Smooth muscle cell (in vitro differentiated cells): ENCODE data around the gene ZHX3. TPM values are rescaled to one million over a fixed set of nuclear protein-coding genes. Genes with fewer than 3 reads are reported as not detected.
"Not testable (repeated sequence)": the region's sequence is repeated elsewhere in the genome, so short reads cannot be mapped to it uniquely, and the experiment has no call there.

Source experiments
- DNase-seq: peaks from one replicate; lab custom pipeline; 2025; ENCODE audit not compliant: unreplicated experiment; lab: John Stamatoyannopoulos, UW
- H2AFZ ChIP-seq: fragments of 200-600 bp; sonication (generic); 2 replicates; pipeline ENCODE4 v1.6.0; 2016; ENCODE audit warnings: antibody characterized with exemption, low read depth, mild to moderate bottlenecking
- H3F3A ChIP-seq: fragments of 200-600 bp; sonication (generic); 2 replicates; pipeline ENCODE4 v1.6.0; 2017; ENCODE audit warnings: antibody characterized with exemption, low read depth
- H3K27ac ChIP-seq: fragments of 200-600 bp; sonication (generic); 2 replicates; pipeline ENCODE4 v1.5.1; 2016; ENCODE audit warnings: low read depth, mild to moderate bottlenecking
- H3K27me3 ChIP-seq: fragments of 200-600 bp; sonication (generic); 2 replicates; pipeline ENCODE4 v1.6.1; 2016; ENCODE audit warnings: low read depth, mild to moderate bottlenecking
- H3K36me3 ChIP-seq: fragments of 200-600 bp; sonication (generic); 2 replicates; pipeline ENCODE4 v1.5.1; 2016; ENCODE audit warnings: low read depth
- H3K4me1 ChIP-seq: fragments of 200-600 bp; sonication (generic); 2 replicates; pipeline ENCODE4 v1.5.1; 2016; ENCODE audit warnings: low read depth
- H3K4me2 ChIP-seq: fragments of 200-600 bp; sonication (generic); 2 replicates; pipeline ENCODE4 v1.6.0; 2016; ENCODE audit warnings: mild to moderate bottlenecking
- H3K4me3 ChIP-seq: fragments of 200-600 bp; sonication (generic); 2 replicates; pipeline ENCODE4 v1.5.1; 2016; ENCODE audit warnings: mild to moderate bottlenecking
- H3K79me2 ChIP-seq: fragments of 200-600 bp; sonication (generic); 2 replicates; pipeline ENCODE4 v1.6.0; 2016; ENCODE audit warnings: low read depth, mild to moderate bottlenecking
- H3K9ac ChIP-seq: fragments of 200-600 bp; sonication (generic); 2 replicates; pipeline ENCODE4 v1.6.0; 2016; ENCODE audit warnings: low read depth
- H3K9me3 ChIP-seq: fragments of 200-600 bp; sonication (generic); replicated peaks from 2 replicates; pipeline ENCODE4 v1.5.1; 2016; ENCODE audit warnings: low read depth
- H4K20me1 ChIP-seq: fragments of 200-600 bp; sonication (generic); 2 replicates; pipeline ENCODE4 v1.6.0; 2016; ENCODE audit warnings: low read depth
- CTCF ChIP-seq: fragments of 200-600 bp; sonication (generic); IDR thresholded peaks from 2 replicates; pipeline ENCODE4 v1.5.1; 2017; ENCODE audit warnings: borderline replicate concordance, mild to moderate bottlenecking, antibody characterized with exemption; ENCODE audit not compliant: insufficient read depth, poor library complexity, severe bottlenecking
- WGBS: methylation state at CpG from one replicate; pipeline ENCODE4 v1.1.7; 2016; ENCODE audit warnings: low lambda C conversion rate; 5-methylcytosine and 5-hydroxymethylcytosine counted together
- polyA plus RNA-seq: library from polyadenylated mRNA; unstranded; fragments of >200 nt; fragmentation: Nextera tagmentation; extraction: Ambion mirVana; gene quantifications from 2 replicates; pipeline ENCODE4 v1.2.1, GENCODE V29; 2016
- total RNA-seq: library from RNA; depleted of rRNA; stranded (reverse); fragments of >200 nt; gene quantifications from 2 replicates; pipeline ENCODE4 v1.2.3, GENCODE V29; 2014

Gene ZHX3
- total and polyA plus RNA-seq, 2 experiments from 2014 or later, result 10.1 to 17.1 TPM

- Histone ChIP-seq H3K4me3 (no peak overlapping the region), H3K27ac (no peak overlapping the region), H3K79me2 (no peaks in the 10 kb centered on the region), H3K4me2 (no peak overlapping the region), H3K9ac (no peak overlapping the region), H3K9me3 (no peaks in the 10 kb centered on the region), H3F3A (no peaks in the 10 kb centered on the region), H2AFZ (no peak overlapping the region), H3K4me1 (peaks cover 29% of the 10 kb centered on the region), H4K20me1 (no peaks in the 10 kb centered on the region), H3K27me3 (no peaks in the 10 kb centered on the region), H3K36me3 (no peaks in the 10 kb centered on the region)
- TF ChIP-seq CTCF, result no peak
- no peak for DNase-seq
- WGBS, result 59% methylated on average over 2 of the region's 2 CpGs
Measured at GRCh38 chr20:41245086-41245707, 72.3 kb downstream of the ZHX3 start.

GRCh38 chr20:41242807-41243206, 74.7 kb downstream of the ZHX3 start:
- Histone ChIP-seq H3K27ac (no peak overlapping the region), H3F3A (no peaks in the 10 kb centered on the region), H3K27me3 (no peaks in the 10 kb centered on the region), H3K4me1 (peaks cover 13% of the 10 kb centered on the region), H3K79me2 (no peaks in the 10 kb centered on the region), H2AFZ (no peak overlapping the region), H3K4me3 (no peak overlapping the region), H3K9ac (no peak overlapping the region), H4K20me1 (no peaks in the 10 kb centered on the region), H3K36me3 (no peaks in the 10 kb centered on the region), H3K9me3 (no peaks in the 10 kb centered on the region), H3K4me2 (no peak overlapping the region)
- TF ChIP-seq CTCF, result no peak
- WGBS, result 79% methylated on average over 2 of the region's 2 CpGs
- no peak for DNase-seq

GRCh38 chr20:41242352-41242751, 75.2 kb downstream of the ZHX3 start:
- Histone ChIP-seq H3K36me3 (no peaks in the 10 kb centered on the region), H3K79me2 (no peaks in the 10 kb centered on the region)
- no peak for TF ChIP-seq CTCF

GRCh38 chr20:41237233-41237632, 80.3 kb downstream of the ZHX3 start:
- H3K27ac ChIP-seq, H3K4me3 ChIP-seq, H3F3A ChIP-seq, DNase-seq, H3K4me1 ChIP-seq, H3K27me3 ChIP-seq, H3K36me3 ChIP-seq, H3K79me2 ChIP-seq, H3K9ac ChIP-seq, H3K9me3 ChIP-seq, H3K4me2 ChIP-seq, H2AFZ ChIP-seq, H4K20me1 ChIP-seq: not testable (repeated sequence)
- 92% methylated on average over 3 of the region's 3 CpGs for WGBS

More at GRCh38 chr20:41242352-41242751, 75.2 kb downstream of the ZHX3 start:
- H3K9ac ChIP-seq, result no peak overlapping the region
- WGBS, result 75% methylated on average over 1 of the region's 1 CpG
- H3F3A ChIP-seq, result no peaks in the 10 kb centered on the region
- H3K27me3 ChIP-seq, result no peaks in the 10 kb centered on the region
- no peak for DNase-seq
- no peak overlapping the region for H3K4me2 ChIP-seq
- no peak overlapping the region for H3K4me3 ChIP-seq
- peaks cover 13% of the 10 kb centered on the region for H3K4me1 ChIP-seq
- H3K9me3 ChIP-seq, result no peaks in the 10 kb centered on the region
- H3K27ac ChIP-seq, result no peak overlapping the region
- H2AFZ ChIP-seq, result no peak overlapping the region
- no peaks in the 10 kb centered on the region for H4K20me1 ChIP-seq

- not testable (repeated sequence) for H3K27ac ChIP-seq, H3K4me1 ChIP-seq, H3K9me3 ChIP-seq, H2AFZ ChIP-seq, H3K4me3 ChIP-seq, DNase-seq, H4K20me1 ChIP-seq, H3K27me3 ChIP-seq, H3K4me2 ChIP-seq, H3K9ac ChIP-seq, H3K36me3 ChIP-seq, H3K79me2 ChIP-seq, H3F3A ChIP-seq
- WGBS, result 100% methylated on average over 1 of the region's 1 CpG
Measured at GRCh38 chr20:41236818-41237217, 80.7 kb downstream of the ZHX3 start.
